ELF-1 (cell line): ENCODE measurements around the gene KCNJ4.
"Not testable (repeated sequence)": the region's sequence is repeated elsewhere in the genome, so short reads cannot be mapped to it uniquely, and the experiment has no call there.

Source experiments
- DNase-seq: peaks from one replicate; pipeline ENCODE4 v3.0.0-alpha.2; 2016; ENCODE audit warnings: low read depth, low spot score

The KCNJ4 gene

DNA sequence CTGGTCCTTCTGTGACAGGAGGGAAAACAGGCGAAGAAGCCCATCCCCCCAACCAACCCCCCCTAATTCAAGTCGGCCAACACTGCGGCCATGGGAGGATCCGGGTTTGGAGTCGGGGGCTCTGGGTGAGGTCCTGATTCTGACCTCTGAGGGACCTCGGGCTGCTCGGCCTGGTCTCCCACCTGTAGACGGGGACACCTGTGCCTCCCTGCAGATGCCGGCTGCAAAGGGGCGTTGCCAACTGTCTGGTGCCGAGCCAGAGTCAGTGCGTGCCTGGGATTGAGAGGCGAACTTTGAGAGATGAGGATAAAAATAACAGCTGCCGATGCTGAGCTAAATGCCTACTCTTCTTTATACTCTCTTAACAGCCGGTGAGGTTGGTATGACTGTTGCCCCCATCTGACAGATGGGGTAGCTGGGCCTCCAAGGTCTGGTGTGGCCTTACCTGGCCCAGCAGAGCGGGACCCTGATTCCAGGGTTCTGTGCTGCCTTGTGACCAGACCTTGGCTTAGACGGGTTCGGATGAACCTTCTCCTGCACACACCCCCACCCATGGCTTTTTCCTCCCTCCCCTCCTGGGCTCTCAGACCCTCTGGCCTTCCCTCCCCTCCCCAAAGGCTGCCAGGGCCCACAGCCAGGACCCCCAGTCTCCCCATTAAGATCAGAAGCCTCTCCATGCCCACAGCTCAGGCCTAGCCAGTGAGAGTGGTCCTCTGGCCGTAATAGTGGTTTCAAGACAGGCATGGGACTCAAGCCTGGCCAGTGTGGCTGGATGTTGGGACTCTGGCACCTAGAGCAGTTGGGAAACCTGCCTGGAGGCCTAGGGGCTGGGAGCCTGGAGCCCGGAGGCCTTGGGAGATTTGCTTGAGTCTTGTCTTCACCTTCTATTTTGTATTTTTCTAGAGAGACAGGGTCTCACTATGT, 41.7 kb downstream of the KCNJ4 start:
- no peak for DNase-seq

DNA sequence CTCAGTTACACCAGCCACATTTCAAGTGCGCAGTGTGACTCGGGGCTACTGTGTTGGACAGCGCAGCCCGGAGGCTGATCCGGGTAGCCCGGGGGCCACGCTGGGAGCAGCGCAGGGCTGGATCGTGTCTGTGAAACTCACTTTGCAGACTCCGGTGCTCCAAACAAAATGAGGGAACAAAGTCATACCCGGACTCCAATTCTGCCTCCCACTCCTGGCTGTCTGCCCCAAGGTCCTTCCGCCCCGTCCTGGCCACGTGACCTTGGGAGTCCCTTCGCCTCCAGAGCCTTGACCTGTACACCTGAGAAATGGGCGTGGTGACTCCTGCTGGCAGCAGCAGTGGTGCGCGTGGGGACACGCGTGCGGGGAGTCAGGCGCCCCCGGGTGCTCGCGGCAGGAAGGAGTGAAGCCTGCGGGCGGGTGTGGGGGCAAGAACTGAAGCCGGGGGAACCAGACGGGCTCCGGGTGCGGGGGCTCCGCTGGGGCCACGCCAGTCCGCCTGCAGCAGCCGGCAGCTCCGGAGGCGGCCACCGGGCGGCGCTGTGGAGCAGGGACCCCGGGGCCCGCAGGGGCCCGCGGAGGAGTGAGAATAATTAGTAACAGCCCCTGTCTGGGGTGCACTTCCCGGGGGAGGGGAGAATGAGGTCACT, 42.4 kb downstream of the KCNJ4 start:
- DNase-seq: peak; percentile 62

DNA sequence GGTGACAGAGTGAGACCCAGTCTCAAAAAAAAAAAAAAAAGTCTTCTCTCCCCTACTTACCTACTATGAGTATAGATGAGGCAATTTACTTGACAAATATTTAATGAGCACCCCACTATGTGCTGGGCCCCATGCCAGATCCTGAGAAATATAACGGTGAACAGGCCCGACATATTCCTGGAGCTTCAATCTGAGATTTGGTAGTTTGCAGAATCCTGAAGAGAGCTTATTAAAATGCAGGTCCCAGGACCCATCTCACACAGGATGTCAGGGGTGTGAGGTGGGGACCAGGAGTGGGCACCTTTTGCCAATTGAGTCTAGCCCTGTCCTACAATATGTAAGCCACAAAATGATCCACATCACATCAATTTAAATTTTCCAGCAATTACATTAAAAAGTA, 44.0 kb downstream of the KCNJ4 start:
- no peak for DNase-seq

DNA sequence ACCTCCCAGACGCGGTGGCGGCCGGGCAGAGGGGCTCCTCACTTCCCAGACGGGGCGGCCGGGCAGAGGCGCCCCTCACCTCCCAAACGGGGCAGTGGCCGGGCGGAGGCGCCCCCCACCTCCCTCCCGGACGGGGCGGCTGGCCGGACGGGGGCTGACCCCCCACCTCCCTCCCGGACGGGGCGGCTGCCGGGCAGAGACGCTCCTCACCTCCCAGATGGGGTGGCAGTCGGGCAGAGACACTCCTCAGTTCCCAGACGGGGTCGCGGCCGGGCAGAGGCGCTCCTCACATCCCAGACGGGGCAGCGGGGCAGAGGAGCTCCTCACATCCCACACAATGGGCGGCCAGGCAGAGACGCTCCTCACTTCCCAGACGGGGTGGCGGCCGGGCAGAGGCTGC, 45.1 kb downstream of the KCNJ4 start:
- not testable (repeated sequence) for DNase-seq

DNA sequence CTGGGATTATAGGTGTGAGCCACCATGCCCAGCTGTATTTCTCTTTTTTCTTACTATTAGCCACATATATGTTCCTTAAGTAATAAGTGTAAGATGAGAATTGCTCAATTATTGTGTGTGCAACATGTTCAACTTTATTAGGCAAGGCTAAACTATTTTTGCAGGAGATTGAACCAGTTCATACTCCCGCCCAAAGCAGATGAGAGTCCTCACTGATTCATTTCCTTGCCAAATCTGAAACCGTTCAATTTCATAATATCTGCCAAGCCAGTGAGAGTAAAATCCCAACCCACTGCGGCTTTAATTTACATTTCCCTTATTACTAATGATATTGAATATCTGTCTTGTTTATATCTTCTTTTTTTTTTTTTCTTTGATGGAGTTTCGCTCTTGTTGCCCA, 48.4 kb downstream of the KCNJ4 start:
- no peak for DNase-seq

DNA sequence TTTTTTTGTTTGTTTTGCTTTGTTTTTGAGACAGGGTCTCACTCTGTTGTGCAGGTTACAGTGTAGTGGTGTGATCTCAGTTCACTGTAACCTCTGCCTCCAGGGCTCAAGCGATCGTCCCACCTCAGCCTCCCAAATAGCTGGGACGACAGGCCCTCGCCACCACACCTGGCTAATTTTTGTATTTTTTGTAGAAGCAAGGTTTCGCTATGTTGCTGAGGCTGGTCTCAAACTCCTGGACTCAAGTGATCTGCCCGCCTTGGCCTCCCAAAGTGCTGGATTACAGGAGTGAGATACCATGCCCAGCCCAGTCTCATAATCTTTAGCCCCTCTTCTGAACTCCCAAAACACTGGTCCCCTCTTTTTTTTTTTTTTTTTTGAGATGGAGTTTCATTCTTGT, 50.6 kb downstream of the KCNJ4 start:
- DNase-seq: no peak

DNA sequence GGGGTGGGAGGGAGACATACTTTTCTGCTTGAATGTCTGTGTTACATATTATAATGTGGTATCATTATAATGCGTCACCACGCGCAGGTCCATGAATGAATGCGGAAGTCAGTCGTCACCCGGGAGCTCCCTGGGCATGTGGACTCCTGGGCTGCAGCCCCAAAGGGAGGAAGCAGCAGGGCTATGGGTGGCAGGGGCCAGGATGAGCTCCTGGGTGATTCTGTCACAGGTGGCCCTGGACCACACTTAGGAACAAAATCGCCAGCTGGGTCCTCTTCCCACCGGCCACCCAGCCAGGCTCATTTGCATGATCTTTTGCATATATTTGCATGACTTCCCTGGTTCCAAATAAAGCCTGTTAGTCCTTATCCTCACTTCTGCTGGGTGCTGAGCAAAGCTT, 51.2 kb downstream of the KCNJ4 start:
- DNase-seq: no peak

DNA sequence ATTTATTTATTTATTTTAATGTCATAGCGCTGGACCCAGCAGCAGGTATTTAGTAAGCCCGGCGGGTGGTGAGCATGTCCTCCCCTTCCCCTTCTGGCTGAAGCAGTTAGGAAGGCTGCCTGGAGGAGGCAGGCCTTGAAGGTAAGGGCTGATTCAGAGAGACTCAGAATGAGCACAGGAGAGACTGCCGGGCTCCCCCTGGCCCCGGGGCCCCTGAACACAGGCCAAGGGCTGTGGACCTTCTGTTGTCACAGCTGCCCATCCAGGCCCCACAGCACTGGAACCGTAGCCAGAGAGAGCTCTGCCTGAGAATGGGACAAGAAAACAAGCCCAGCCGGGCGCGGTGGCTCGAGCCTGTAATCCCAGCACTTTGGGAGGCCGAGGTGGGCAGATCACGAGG, 52.8 kb downstream of the KCNJ4 start:
- DNase-seq: no peak

DNA sequence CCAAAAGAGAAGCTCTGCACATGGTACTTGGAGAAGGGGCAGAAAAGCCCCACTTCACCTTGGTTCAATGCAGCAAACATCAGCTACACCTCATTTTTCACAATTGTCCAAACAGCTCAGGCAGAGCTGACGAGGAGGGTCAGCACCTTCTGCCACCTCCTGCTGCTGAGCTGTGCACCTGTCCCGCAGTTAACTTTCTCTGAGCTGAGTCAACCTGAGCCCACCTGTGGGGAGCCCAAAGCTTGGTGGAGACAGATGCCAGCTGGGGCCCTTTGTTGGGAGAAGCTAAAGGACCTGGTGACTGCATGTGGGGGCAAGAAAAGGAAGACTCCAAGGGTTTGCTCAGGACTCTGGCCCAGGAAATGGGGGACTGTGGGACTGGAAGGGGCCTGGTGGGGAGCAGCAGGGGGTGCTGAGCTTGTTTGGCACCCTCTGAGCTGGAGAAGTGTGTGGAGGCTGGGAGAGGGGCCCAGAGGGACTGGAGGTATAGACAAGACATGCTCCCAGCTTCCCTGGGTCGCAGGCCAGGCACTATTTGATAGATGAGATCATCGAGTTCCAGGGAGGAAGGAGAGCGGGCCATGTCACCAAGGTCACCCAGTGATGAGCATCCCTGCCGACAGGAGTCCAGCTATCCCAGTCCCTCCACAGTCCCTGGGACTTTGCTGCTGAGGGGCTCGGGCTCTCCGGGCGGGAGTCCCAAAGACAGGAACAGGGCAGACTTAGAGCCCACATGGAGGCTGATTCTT, 53.5 kb downstream of the KCNJ4 start:
- no peak for DNase-seq

DNA sequence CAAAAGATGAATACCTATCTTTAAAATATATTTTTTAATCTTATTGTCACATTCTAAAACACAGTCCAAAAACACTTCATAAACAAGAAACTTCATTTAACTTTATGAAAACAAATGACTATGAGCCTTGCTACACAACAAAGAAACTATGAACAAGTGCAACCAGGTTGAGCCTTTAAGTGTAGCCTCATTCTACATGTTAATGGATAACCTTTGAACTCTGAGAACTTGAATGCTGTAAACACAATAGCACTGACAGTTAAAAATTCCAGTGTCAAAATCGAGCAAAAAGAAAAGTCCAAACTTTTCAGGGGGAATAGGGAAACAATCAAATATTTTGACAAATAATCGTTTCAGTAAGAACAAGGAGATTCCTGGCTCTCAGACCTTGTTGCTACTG, 54.7 kb downstream of the KCNJ4 start:
- DNase-seq: not testable (repeated sequence)

DNA sequence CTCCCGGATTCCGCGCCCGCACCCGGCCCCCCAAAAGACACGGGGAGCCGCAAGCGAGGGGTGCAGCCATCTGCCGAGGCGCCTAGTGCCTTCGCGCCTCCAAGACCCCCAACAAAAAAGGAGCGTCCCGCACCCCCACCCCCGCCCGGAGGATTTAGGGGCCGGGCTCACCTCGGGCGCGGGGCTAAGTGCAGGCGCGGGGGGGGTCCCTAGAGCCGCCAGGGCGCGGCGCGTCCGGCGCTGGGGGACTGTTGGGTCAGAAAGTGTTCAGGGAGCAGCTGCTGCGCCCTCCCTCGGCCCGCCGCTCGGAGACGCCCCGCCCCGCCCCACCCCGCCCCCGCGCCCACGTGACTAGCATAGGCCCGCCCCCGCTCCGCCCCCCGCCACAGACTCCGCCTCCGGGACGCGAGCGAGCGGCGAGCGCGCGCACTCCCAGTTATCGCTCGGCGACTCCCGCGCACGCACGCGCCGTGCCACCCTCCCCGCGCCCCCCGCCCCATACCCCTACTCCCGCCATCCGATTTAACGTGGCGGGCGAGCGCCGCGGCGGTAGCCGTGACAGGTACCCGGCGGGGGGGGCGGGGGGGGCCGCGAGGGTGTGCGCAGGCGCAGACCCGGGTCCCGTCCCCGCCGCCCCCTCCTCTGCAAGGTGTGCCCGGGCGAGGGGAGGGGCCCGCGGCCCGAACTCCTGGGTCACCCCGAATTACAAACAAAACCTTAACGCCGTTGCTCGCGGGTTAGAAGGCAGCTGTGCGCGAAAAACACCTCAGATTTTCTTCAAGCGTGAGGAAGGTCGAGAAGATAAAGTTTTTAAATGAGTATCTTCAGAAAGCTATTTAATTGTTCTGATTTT, 56.2 kb downstream of the KCNJ4 start:
- DNase-seq: peak; percentile 80

DNA sequence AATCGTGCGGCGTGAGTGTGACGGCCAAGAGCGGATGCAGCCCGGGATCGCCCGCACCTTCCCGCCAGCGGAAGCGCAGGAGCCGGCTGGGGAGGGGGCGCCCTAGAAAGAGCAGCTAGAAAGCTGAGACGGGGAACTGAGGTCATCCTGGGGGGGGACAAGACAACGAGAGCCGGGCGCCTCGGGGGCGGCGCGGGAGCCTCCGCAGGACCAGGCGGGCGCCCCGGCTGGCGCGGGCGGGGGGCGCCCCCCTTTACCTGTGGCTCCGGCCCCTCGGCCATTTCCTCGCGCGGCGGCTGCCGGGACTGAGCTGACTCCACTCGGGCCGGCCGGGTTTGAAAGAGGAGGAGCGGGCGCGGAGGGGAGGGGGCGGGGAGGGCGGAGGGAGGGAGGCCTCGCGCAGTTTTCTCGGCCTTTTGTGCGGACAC, 56.8 kb downstream of the KCNJ4 start:
- peak; percentile 31 for DNase-seq

DNA sequence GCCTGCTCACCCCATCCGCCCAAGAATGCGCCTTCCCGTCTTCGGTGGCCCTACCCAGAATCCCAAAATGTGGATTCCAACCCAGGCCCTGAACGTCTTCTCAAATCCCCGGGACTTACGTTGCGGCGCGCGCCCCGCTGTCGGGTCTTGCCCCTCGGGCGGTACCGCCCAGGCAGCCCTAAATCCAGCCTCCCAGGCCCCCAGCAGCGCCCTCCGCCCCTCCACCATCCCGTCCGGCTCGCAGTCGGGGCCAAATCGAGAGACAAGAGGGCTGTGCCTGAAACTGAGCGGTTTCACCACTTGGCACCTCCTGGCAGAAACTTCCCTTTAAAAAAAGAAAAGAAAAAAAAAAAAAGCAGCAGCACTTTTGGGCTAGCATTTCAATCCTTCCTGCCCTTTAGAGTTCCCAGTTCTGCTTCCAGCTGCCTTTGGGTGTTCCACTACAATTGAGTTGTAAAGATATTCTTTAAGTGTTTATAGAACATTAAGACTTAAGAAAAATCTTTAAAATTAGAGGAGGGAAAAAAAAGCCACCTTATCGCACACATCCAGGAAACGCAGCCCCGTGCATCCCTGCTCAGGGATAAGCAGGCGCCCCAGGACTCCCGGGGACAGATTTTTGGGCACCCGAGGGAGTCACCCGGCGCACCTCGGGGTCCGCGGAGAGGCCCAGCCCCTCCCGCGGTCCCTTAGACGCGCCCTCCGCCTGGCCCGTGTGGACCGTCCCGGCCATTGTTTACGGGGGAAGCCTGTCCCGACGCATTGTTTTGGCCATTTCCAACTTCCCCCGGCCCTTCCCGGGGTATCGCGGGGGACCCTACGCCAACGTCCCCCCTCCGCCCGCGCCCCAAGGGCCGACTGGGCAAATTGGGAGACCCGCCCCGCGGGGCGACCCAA, 57.6 kb downstream of the KCNJ4 start:
- peak; percentile 97 for DNase-seq

DNA sequence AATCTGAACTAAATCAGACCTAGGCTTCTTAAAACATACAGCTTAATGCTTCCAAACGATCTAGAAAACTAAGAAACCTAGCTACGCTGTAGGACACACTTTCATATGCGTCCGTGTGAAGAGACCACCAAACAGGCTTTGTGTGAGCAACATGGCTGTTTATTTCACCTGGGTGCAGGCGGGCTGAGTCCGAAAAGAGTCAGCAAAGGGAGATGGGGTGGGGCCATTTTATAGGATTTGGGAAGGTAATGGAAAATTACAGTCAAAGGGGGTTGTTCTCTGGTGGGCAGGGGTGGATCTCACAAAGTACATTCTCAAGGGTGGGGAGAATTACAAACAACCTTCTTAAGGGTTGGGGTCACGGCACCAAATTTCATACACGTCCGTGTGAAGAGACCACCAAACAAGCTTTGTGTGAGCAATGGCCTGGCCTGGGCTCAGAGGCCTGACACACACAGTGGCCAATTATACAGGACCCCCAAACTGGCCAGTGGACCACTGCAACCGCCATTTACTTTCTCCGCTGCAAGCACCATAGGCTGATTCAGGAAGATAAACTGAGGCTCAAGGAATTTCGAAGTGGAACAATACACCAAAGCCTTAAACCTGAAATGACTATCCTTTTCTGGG, 58.4 kb downstream of the KCNJ4 start:
- DNase-seq: not testable (repeated sequence)

DNA sequence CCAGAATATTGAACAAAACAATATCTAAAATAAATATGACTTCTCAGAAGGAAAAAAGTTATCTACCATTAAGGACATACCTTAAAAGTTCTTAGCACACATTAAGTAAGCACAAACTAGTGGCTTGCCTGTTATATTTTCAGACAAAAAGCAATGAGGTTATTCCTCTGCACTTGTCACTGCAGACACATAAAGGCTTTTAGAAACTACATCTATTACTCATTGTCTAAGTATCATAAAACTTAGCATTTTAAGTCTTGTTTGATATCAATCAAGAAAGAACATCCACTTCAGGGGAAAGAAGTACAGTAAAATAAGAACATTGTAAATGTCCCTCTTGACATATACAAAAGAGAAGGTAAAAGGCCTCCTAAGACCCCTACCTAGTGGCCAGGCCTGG, 59.1 kb downstream of the KCNJ4 start:
- DNase-seq: not testable (repeated sequence)

DNA sequence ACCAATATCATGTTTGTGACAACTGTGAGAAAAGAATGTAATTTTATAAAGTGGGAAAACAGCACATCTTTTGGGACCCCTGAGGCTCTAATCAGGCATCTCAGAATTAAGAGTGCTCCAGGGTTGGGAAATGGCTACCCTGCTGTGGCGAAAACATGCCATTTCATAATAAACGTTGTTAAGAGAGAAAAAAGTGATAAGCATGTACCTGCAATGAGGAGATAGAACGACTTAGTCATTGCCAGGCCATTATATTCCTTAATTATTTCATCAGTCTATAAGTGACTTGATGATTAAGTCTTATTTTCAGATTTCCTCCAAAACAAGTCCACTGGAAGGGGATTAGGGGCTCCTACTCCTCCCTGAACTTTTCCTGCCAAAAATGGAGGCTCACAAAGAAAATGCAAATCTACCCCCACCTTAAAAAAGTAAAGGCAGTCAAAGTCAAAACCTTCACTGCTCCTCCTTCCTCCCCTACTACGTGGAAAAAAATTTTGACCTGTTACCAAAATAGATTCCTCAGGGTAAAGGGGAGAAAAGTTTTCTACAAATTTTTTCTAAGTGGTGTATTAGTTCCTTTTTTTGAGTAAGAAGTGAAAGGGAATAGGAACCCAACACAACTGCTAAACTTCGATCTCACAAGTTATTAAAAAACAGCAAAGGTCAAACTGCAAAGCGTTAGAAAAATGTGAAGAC, 59.9 kb downstream of the KCNJ4 start:
- DNase-seq: not testable (repeated sequence)

DNA sequence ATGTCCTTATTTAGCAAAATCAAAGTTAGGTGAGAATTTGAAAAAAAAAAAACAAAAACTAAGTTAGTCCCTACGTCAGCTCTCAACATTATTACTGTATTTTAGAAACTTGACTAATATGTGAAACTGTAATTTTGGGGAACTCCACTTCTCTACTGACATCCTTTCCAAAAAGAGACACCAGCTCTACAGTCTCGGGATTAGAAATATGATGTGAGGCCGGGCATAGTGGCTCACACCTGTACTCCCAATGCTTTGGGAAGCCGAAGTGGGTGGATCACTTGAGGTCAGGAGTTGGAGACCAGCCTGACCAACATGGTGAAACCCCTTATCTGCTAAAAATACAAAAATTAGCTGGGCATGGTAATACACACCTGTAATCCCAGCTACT, 65.6 kb downstream of the KCNJ4 start:
- DNase-seq: not testable (repeated sequence)

DNA sequence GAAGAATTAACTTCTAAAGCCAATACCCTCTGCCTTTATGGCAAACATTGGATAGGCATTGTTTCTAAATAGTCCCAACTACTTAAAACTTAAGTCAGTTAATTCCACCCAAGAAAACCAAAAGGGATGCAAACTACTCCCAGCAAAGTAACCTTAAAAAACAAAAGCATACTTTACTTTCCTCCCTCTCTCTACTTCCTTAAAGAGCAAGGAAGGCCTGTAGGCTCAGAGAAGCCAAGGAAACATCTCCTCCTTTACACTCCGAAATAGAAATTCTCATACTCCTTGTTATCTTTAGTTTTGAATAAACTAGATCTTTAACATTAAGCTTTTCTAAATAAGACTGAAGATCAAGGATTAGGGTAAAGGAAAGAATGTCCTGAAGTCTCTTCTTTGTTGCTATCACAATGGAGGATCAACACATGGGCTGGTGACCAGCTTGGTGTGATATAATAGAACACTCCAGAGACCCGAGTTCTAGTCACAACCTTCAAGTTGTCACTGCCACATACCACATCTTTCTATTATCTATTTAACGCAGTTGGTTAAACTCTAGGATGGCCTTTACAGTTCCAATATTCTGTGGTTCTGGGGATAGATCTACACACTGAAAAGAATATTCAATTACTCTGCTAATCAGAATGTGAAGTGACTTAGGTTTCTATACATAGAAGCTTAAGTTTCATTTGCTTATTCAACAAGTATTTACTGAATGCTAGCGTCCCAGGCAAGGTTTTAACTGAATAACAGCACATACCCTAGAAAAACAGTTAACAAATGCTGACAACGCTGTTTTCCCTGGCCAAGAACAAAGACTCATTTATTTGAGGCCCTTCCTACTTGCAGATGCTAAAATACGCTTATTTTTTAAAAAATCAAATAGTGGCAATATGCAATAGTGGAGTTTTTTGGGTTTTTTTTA, 66.2 kb downstream of the KCNJ4 start:
- DNase-seq: not testable (repeated sequence)
